ENCODE measurements around the gene KIF21A.

Gene KIF21A

GRCh38 chr12:39386335-39386734 lies 56.6 kb downstream of the KIF21A start:
- DNase-seq (ENCODE audit: low read depth): no peak

- no peak for DNase-seq (ENCODE audit: low read depth)
These were observed 59.8 kb downstream of the KIF21A start for GRCh38 chr12:39383114-39383513.

GRCh38 chr12:39380090-39380489 lies 62.8 kb downstream of the KIF21A start:
- DNase-seq (ENCODE audit: low read depth): no peak

GRCh38 chr12:39378341-39378740 lies 64.6 kb downstream of the KIF21A start:
- no peak for DNase-seq (ENCODE audit: low read depth)

GRCh38 chr12:39375206-39375808 lies 67.6 kb downstream of the KIF21A start:
- DNase-seq (ENCODE audit: low read depth): no peak

- no peak for DNase-seq (ENCODE audit: low read depth)
These were observed 70.0 kb downstream of the KIF21A start for GRCh38 chr12:39372929-39373328.

DNA sequence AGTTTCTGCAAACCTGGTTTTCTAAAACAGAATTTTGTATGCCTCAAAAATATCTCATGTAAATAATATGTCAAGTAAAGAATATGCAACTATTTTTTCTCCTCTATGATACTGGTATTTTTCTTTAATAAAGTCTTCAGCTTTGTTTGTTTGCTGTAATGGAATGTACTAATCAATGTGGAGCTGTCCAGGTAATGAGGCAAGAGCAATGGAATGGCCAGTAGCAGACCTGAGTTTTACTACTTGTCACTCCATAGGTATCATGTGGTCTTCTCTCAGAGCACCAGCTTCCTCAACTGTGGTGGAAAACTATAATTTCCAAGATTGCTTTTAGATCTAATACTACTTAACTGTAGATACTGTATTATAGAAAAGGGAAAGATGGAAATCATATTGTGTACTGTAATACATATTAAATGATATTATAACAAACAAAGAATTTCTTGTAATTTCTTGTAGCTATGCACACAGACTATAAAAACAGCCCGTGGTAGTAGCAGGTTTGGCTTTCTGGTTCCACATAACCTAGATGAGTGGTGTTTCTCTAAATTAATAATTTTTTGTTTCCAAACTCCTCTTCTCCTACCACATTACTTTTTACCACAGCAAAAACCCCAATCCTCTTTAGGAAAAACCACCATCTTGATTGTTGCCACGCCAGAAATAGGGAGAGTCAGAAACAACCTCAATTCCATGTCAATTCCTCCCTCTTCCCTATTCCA lies 70.6 kb downstream of the KIF21A start:
- DNase-seq (ENCODE audit: low read depth): no peak

GRCh38 chr12:39369756-39370155 lies 73.2 kb downstream of the KIF21A start:
- DNase-seq (ENCODE audit: low read depth): no peak

DNA sequence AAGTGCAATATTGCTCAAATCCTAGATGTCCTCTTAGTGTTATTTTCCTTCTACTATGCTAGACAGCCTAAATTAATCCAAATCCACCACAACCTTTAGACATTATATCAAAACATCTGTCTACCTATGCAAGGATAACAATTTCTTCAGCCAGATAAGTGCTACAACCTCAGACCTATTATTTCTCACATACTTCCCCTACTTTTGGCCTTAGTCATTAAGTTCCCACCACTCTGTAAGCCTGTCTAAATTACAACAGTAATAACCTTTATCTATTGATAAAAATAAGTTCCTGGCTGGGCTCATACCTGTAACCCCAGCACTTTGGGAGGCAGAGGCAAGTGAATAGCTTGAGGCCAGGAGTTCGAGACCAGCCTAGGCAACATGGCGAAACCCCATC lies 74.0 kb downstream of the KIF21A start:
- DNase-seq (ENCODE audit: low read depth): no peak

GRCh38 chr12:39368096-39368495 lies 74.8 kb downstream of the KIF21A start:
- DNase-seq (ENCODE audit: low read depth): no peak

DNA sequence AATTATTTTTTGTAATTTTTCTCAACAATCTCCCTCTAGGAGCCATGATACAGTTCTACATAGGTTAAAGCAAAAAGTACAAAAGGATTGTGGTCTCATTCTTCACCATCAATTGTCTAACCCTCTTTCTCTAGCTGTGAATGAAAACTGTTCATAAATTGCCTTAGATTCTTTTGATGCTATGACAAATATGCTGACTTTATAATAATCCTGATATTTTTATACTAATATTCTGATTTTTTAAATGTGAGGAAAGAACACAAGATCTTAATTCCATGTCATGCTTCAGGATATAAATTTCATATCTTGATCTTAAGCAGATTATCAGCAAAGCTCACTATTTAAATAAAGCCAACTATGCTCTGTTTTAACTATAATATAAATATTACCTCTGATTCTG lies 75.4 kb downstream of the KIF21A start:
- no peak for DNase-seq (ENCODE audit: low read depth)

- no peak for DNase-seq (ENCODE audit: low read depth)
These were observed 77.4 kb downstream of the KIF21A start for GRCh38 chr12:39365364-39366001.

DNA sequence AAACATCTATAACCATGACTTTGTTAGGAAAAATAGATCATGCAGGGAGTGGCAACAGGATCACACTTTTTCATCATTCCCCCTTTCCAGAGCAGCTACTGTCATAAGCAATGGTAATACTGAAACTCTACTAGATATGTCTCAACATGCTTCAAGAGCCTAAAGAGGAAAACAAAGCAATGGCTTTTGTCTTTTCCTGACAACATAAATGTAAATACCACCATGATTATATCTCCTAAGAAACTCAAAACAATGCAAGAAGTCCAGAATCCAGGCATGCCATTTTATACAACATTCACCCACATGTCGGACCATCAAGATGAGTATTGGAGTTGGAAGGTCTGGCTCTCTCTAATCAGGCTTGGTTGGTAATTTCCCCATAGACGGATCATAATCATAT lies 78.7 kb downstream of the KIF21A start:
- no peak for DNase-seq (ENCODE audit: low read depth)

DNA sequence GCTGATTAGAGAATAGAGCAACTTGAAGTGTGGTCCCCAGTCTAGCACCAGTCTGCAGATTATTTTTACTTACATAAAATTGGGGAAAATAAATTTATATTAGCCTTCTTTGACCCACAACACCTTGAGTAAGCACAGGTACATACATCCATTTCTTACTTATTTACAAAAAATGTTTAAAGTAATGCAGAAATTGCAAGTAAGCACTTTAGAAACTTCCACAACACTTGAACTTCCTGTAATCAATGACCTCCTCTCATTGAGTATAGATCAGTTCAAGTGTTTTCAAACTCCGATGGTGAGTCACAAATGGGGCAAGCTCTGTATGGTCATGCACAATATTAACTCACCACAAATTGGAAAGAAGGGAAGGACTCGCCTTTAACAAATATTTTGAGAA lies 83.3 kb downstream of the KIF21A start:
- no peak for DNase-seq (ENCODE audit: low read depth)

- no peak for DNase-seq (ENCODE audit: low read depth)
These were observed 85.9 kb downstream of the KIF21A start for GRCh38 chr12:39357041-39357440.

- DNase-seq (ENCODE audit: low read depth): no peak
These were observed 87.1 kb downstream of the KIF21A start for GRCh38 chr12:39355841-39356240.

GRCh38 chr12:39354955-39355354 lies 88.0 kb downstream of the KIF21A start:
- no peak for DNase-seq (ENCODE audit: low read depth)

DNA sequence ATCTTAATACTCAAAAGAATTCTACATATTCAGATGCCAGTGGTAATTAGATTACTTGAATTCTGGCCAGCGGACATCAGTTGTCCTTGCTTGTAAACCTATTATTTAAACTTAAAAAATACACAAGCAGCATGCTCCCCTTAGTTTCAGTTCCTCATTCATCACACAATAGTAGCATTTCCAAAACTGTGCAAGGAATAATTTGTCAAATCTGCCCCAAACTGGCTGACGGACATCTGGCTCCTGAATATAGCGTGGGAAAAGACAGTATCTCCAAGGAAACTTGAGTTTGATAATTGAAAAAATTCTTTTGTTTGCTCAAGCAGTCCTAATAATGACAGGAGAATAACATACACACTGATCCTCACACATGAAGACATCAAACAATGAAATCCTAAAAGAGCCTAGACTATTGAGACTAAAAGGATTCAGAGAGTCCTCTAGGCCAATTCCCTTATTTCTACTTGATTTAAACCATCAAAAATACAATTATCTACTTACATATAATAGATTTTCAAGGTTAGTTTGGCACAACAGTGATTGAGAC lies 90.4 kb downstream of the KIF21A start:
- DNase-seq (ENCODE audit: low read depth): no peak

DNA sequence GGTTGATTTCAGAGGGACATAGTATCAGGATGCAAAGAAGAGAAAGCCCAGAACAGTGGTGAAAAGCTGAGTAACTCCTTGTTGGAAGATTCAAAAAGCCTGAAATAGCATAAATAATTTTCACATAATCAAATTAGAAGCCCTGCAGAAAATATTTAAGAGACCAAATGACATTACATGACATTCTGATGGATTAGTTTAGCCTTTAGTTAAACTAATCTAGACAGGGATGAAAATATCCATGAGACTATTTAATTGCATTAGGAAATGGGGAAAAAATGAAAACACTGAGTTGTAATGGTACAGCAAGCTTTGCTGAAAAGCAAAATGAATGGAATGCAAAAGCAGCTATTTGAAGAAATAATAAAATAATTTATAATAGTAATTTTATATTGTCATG lies 91.8 kb downstream of the KIF21A start:
- DNase-seq (ENCODE audit: low read depth): no peak

DNA sequence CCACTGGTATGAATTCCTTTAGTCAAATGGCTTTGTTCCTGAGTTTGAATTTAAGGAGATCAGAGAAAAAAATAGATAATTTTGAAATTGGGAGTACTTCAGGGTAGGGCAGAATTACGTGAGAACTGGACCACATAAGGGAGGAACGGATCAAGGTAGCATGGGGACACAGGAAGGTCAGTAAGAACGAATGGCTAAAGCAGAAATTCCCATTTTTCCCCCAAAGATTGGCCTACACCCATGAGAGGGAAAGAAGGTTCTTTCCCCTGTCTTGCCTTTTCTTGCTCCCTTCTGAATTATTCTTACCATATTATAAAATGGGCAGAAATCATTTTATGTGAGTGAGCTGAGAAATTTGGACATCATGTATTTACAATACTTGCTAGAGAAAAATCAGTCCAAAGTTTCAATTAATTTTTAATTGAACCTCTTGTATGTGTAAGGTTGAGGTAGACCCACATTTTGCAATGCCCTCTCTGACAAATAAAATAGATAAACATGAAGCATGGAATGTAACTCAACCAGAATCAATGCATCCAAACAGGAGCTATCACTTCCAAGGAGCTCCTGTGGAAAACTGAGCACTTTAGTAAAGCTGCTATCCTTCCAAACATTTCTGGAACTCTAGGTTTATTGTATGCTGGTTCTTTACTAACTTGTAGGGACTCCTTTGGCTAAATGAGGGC lies 93.8 kb downstream of the KIF21A start:
- DNase-seq (ENCODE audit: low read depth): no peak

GRCh38 chr12:39348523-39348922 lies 94.4 kb downstream of the KIF21A start:
- no peak for DNase-seq (ENCODE audit: low read depth)

- DNase-seq (ENCODE audit: low read depth): no peak
These were observed 98.0 kb downstream of the KIF21A start for GRCh38 chr12:39344926-39345325.

GRCh38 chr12:39343665-39344064 lies 99.3 kb downstream of the KIF21A start:
- no peak for DNase-seq (ENCODE audit: low read depth)
